K562 (cell line): ENCODE measurements around the gene HEXD. TPM values are rescaled to one million over a fixed set of nuclear protein-coding genes. Genes with fewer than 3 reads are reported as not detected.
A peak's percentile ranks its signal among the peaks of the same experiment; 100 is the strongest.

Experiments used
- ATF3 ChIP-seq, 2 experiments: fragments of 450-650 bp in 1 of 2; sonication (generic) in 1 of 2; formaldehyde crosslinking in 1 of 2; IDR thresholded peaks in 1 of 2; conservative IDR thresholded peaks in 1 of 2; 2 replicates each; pipeline versions ENCODE4 v1.6.1 to v1.8.1; 2016 to 2023; ENCODE audit warnings: mild to moderate bottlenecking in 2 of 2, moderate library complexity in 2 of 2, inconsistent platforms in 1 of 2, missing genetic modification reagents in 1 of 2
- CXXC5 ChIP-seq: fragments of 250-450 bp; sonication (Bioruptor Pico); IDR thresholded peaks from 2 replicates; pipeline ENCODE4 v1.8.0; 2022; ENCODE audit warnings: inconsistent platforms, mild to moderate bottlenecking, moderate library complexity
- E2F5 ChIP-seq: sonication (generic); formaldehyde crosslinking; IDR thresholded peaks from 2 replicates; pipeline ENCODE4 v1.8.0; 2022; ENCODE audit warnings: mild to moderate bottlenecking, missing genetic modification reagents
- ERF ChIP-seq: fragments of 450-650 bp; formaldehyde crosslinking; IDR thresholded peaks from 2 replicates; pipeline ENCODE4 v1.4.0; 2020; ENCODE audit warnings: mild to moderate bottlenecking, mixed read lengths
- EZH2 ChIP-seq: IDR thresholded peaks from 2 replicates; pipeline ENCODE4 v1.6.1; 2012; ENCODE audit warnings: low read depth, mild to moderate bottlenecking, inconsistent platforms, low read length, borderline replicate concordance
- GATAD2A ChIP-seq: fragments of 450-650 bp; IDR thresholded peaks from 2 replicates; pipeline ENCODE4 v1.6.1; 2017
- HDAC3 ChIP-seq: fragments of 450-650 bp; IDR thresholded peaks from 2 replicates; pipeline ENCODE4 v1.6.1; 2018; ENCODE audit warnings: borderline replicate concordance, mild to moderate bottlenecking, moderate library complexity; ENCODE audit not compliant: partially characterized antibody
- KLF13 ChIP-seq: fragments of 450-650 bp; IDR thresholded peaks from 2 replicates; pipeline ENCODE4 v1.6.1; 2016; ENCODE audit warnings: missing genetic modification characterization, low read depth, mild to moderate bottlenecking, missing compliant biosample characterization, moderate library complexity, borderline replicate concordance
- MAFG ChIP-seq: fragments of 450-650 bp; conservative IDR thresholded peaks from 2 replicates; pipeline ENCODE4 v1.6.1; 2016; ENCODE audit warnings: missing genetic modification characterization, missing compliant biosample characterization
- MEF2D ChIP-seq: conservative IDR thresholded peaks from 2 replicates; pipeline ENCODE4 v1.6.1; 2016; ENCODE audit warnings: low read depth, missing genetic modification characterization, missing compliant biosample characterization
- NELFE ChIP-seq: IDR thresholded peaks from 2 replicates; pipeline ENCODE4 v1.6.1; 2011; ENCODE audit warnings: mild to moderate bottlenecking; ENCODE audit not compliant: insufficient read depth, insufficient read length
- PHF20 ChIP-seq: fragments of 450-650 bp; IDR thresholded peaks from 2 replicates; pipeline ENCODE4 v1.6.1; 2018; ENCODE audit not compliant: partially characterized antibody
- RBFOX2 ChIP-seq: fragments of 200-400 bp; formaldehyde crosslinking; IDR thresholded peaks from 2 replicates; pipeline ENCODE4 v1.6.1; 2017; ENCODE audit warnings: low read depth, mild to moderate bottlenecking, low read length, moderate library complexity
- SMARCA5 ChIP-seq: fragments of 450-650 bp; IDR thresholded peaks from 2 replicates; pipeline ENCODE4 v1.6.1; 2016
- SOX6 ChIP-seq: fragments of 450-650 bp; IDR thresholded peaks from 2 replicates; pipeline ENCODE4 v1.6.1; 2014; ENCODE audit warnings: mild to moderate bottlenecking
- SREBF2 ChIP-seq: sonication (generic); formaldehyde crosslinking; IDR thresholded peaks from 2 replicates; pipeline ENCODE4 v1.4.0; 2020; ENCODE audit warnings: mild to moderate bottlenecking, missing genetic modification reagents
- TAF9B ChIP-seq: fragments of 450-650 bp; IDR thresholded peaks from 2 replicates; pipeline ENCODE4 v1.6.1; 2018; ENCODE audit warnings: mild to moderate bottlenecking; ENCODE audit not compliant: partially characterized antibody
- TBP ChIP-seq: optimal IDR thresholded peaks from 2 replicates; pipeline ENCODE3; 2011; ENCODE audit warnings: low read depth, low read length, improper control_type of control experiment
- WHSC1 ChIP-seq: IDR thresholded peaks from one replicate; pipeline ENCODE4 v1.6.1; 2012; ENCODE audit warnings: low read length, control low read depth, inconsistent platforms
- polyA plus RNA-seq, 8 experiments: library from polyadenylated mRNA; depleted of rRNA in 4 of 8; stranded (reverse) in 5 of 8; unstranded in 3 of 8; fragments of >200 nt; fragmentation: Nextera tagmentation in 2 of 8; fragmentation: Illumina TruSeq in 1 of 8; extraction: Ambion mirVana in 2 of 8; extraction: Trizol in 1 of 8; gene quantifications; 2 replicates each; pipeline versions ENCODE4 v1.2.1 to v1.2.3, GENCODE V29; 2011 to 2014; ENCODE audit warnings: inconsistent platforms in 1 of 8, missing spikeins in 1 of 8
- total RNA-seq, 7 experiments: library from RNA; depleted of rRNA in 6 of 7; stranded (reverse); fragments of >200 nt in 6 of 7; fragmentation: Illumina TruSeq in 2 of 7; extraction: Trizol in 2 of 7; gene quantifications; 2 replicates each; pipeline versions ENCODE4 v1.2.1 to v1.2.3, GENCODE V29; 2011 to 2021; ENCODE audit warnings: low replicate concordance in 1 of 7
- TF ChIP-seq, protein P1 (sequence below): fragments of 250-450 bp; sonication (Bioruptor Pico); IDR thresholded peaks from 2 replicates; pipeline ENCODE4 v1.5.1; 2021; ENCODE audit warnings: mild to moderate bottlenecking
- TF ChIP-seq, protein P2 (sequence below), 2 experiments: fragments of 150-350 bp in 1 of 2; IDR thresholded peaks; 2 replicates each; pipeline ENCODE4 v1.6.1; 2012 to 2016; ENCODE audit warnings: low read depth in 2 of 2, low read length in 2 of 2, mild to moderate bottlenecking in 1 of 2, moderate library complexity in 1 of 2

HEXD gene
- total and polyA plus RNA-seq, 9 of the 15 experiments (the other 6 are each of a cell fraction or from before 2014, with no cell fraction given), result 1.0 to 25.3 (median 10.0) TPM

DNA sequence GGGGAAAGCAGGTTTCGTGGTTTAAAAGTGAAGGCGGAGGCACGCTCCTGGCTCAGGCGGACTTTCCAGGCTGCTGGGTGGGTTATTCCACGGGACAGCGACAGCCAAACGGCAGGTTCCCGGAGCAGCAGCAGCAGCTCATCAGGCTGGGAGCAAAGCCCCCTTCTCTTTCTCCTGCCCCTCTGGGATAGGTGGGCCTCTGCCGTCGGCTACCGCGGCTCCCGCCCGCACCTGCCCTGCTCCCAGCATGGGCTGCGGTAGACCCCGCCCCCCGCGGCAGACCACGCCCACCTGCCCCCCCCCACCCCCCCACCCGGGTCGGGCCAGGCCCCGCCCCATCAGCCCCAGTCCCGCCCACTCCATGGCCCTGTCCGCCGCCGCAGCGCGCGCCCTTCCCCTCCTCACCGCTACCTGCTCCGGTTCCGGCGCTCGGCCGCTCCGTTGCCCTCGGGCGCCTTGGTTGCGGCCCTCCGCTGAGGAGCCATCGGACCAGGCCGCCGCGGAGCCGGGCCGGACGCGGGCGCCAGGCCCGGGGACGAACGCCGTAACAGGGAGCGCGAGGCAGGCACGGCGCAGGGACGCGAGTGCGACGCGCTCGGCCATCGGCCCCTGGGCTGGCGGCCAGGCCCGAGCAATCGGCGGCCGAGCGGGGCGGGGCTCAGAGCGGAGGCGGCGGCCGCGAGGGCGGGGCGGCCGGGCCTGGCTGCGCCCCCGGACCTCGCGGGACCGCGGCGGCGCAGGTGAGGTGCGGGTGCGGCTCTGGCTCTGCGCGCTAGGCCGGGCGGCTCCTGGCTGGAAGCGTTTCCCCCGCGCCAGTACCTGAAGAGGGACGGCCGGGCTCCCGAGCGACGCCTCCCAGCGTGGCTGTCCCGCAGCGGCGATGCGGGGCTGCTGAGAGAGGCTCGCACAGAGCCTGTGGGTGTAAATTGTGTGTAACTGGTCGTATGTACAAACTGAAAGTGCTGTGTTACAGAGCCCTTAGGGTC, at the start of gene HEXD, which contains the start of gene OGFOD3 (continued):
- peak; percentile 72 for TF ChIP-seq TBP
- peak; percentile 5 for TF ChIP-seq PHF20
- no peak for TF ChIP-seq ATF3 (IDR thresholded peaks at IDR 0.05)
- TF ChIP-seq ATF3 (CRISPR knock-in tag; conservative IDR thresholded peaks at IDR 0.05), result no peak
- TF ChIP-seq TAF9B, result no peak
- no peak for TF ChIP-seq SMARCA5
- peak; percentile 97 for TF ChIP-seq CXXC5 (CRISPR knock-in tag)
- peak; percentile 70 for TF ChIP-seq ERF
- TF ChIP-seq, protein P1, sequence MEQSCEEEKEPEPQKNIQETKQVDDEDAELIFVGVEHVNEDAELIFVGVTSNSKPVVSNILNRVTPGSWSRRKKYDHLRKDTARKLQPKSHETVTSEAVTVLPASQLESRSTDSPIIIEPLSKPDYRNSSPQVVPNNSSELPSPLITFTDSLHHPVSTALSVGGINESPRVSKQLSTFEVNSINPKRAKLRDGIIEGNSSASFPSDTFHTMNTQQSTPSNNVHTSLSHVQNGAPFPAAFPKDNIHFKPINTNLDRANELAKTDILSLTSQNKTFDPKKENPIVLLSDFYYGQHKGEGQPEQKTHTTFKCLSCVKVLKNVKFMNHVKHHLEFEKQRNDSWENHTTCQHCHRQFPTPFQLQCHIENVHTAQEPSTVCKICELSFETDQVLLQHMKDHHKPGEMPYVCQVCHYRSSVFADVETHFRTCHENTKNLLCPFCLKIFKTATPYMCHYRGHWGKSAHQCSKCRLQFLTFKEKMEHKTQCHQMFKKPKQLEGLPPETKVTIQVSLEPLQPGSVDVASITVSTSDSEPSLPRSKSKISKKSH, result no peak
- TF ChIP-seq HDAC3, result no peak
- no peak for TF ChIP-seq MAFG (tag)
- TF ChIP-seq NELFE, result no peak
- TF ChIP-seq MEF2D (tag), result no peak
- TF ChIP-seq, protein P2, sequence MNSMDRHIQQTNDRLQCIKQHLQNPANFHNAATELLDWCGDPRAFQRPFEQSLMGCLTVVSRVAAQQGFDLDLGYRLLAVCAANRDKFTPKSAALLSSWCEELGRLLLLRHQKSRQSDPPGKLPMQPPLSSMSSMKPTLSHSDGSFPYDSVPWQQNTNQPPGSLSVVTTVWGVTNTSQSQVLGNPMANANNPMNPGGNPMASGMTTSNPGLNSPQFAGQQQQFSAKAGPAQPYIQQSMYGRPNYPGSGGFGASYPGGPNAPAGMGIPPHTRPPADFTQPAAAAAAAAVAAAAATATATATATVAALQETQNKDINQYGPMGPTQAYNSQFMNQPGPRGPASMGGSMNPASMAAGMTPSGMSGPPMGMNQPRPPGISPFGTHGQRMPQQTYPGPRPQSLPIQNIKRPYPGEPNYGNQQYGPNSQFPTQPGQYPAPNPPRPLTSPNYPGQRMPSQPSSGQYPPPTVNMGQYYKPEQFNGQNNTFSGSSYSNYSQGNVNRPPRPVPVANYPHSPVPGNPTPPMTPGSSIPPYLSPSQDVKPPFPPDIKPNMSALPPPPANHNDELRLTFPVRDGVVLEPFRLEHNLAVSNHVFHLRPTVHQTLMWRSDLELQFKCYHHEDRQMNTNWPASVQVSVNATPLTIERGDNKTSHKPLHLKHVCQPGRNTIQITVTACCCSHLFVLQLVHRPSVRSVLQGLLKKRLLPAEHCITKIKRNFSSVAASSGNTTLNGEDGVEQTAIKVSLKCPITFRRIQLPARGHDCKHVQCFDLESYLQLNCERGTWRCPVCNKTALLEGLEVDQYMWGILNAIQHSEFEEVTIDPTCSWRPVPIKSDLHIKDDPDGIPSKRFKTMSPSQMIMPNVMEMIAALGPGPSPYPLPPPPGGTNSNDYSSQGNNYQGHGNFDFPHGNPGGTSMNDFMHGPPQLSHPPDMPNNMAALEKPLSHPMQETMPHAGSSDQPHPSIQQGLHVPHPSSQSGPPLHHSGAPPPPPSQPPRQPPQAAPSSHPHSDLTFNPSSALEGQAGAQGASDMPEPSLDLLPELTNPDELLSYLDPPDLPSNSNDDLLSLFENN (IDR thresholded peaks at IDR 0.05; ENCODE audit: low read depth in 2 of 2, low read length in 2 of 2), result peak in 1 of 2 experiments; percentile 97; a peak in 2 of 4 replicates
- no peak for TF ChIP-seq EZH2
- no peak for TF ChIP-seq WHSC1
- no peak for TF ChIP-seq KLF13 (tag)
- TF ChIP-seq GATAD2A, result no peak
- peak; percentile 90 for TF ChIP-seq RBFOX2
- TF ChIP-seq E2F5 (CRISPR knock-in tag), result no peak
- TF ChIP-seq SREBF2 (CRISPR knock-in tag), result no peak
- TF ChIP-seq SOX6, result 0 out of 2 replicates have a peak, but pooled peaks have one; percentile 24
